ENCODE results near the gene UPK1A. TPM values are rescaled to one million over a fixed set of nuclear protein-coding genes. Genes with fewer than 3 reads are reported as not detected.

Gene UPK1A
- polyA plus RNA-seq, 1 donor from 2014 or later: not detected

- H2AFZ ChIP-seq (ENCODE audit: low read depth, low read length): no peak overlapping the region
- no peak overlapping the region for H3K4me2 ChIP-seq (ENCODE audit: low read length)
- H4K20me1 ChIP-seq (ENCODE audit: insufficient read depth): no peaks in the 10 kb centered on the region
- H3K4me3 ChIP-seq (ENCODE audit: low read length): no peak overlapping the region
- no peak overlapping the region for H3K9ac ChIP-seq (ENCODE audit: low read length)
- no peak overlapping the region for H3K27ac ChIP-seq (ENCODE audit: low read length)
- no peaks in the 10 kb centered on the region for H3K27me3 ChIP-seq (ENCODE audit: insufficient read depth, low read depth, low read length)
- no peaks in the 10 kb centered on the region for H3K79me2 ChIP-seq (replicated peaks; ENCODE audit: insufficient read depth, low read length)
- H3F3A ChIP-seq (ENCODE audit: insufficient read depth, low read length, poor library complexity, severe bottlenecking): no peaks in the 10 kb centered on the region
- peaks cover 5% of the 10 kb centered on the region for H3K36me3 ChIP-seq (ENCODE audit: insufficient read depth, low read length)
- no peaks in the 10 kb centered on the region for H3K9me2 ChIP-seq (ENCODE audit: insufficient read depth, low read length)
- TF ChIP-seq TAF1 (IDR thresholded peaks at IDR 0.05; ENCODE audit: low read depth) (no peak), POLR2AphosphoS5 (IDR thresholded peaks at IDR 0.05) (no peak), SMC3 (conservative IDR thresholded peaks at IDR 0.05; ENCODE audit: poor library complexity) (no peak), RAD21 (conservative IDR thresholded peaks at IDR 0.05) (no peak), MXI1 (conservative IDR thresholded peaks at IDR 0.05; ENCODE audit: poor library complexity, severe bottlenecking) (no peak)
- TF ChIP-seq, protein P1, sequence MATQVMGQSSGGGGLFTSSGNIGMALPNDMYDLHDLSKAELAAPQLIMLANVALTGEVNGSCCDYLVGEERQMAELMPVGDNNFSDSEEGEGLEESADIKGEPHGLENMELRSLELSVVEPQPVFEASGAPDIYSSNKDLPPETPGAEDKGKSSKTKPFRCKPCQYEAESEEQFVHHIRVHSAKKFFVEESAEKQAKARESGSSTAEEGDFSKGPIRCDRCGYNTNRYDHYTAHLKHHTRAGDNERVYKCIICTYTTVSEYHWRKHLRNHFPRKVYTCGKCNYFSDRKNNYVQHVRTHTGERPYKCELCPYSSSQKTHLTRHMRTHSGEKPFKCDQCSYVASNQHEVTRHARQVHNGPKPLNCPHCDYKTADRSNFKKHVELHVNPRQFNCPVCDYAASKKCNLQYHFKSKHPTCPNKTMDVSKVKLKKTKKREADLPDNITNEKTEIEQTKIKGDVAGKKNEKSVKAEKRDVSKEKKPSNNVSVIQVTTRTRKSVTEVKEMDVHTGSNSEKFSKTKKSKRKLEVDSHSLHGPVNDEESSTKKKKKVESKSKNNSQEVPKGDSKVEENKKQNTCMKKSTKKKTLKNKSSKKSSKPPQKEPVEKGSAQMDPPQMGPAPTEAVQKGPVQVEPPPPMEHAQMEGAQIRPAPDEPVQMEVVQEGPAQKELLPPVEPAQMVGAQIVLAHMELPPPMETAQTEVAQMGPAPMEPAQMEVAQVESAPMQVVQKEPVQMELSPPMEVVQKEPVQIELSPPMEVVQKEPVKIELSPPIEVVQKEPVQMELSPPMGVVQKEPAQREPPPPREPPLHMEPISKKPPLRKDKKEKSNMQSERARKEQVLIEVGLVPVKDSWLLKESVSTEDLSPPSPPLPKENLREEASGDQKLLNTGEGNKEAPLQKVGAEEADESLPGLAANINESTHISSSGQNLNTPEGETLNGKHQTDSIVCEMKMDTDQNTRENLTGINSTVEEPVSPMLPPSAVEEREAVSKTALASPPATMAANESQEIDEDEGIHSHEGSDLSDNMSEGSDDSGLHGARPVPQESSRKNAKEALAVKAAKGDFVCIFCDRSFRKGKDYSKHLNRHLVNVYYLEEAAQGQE (IDR thresholded peaks at IDR 0.05; ENCODE audit: borderline replicate concordance): no peak
- no peaks in the 10 kb centered on the region for H3K9me3 ChIP-seq (ENCODE audit: low read length)
Observed at GRCh38 chr19:35656700-35657099, 9.6 kb upstream of the UPK1A start.

- no peaks in the 10 kb centered on the region for H3F3A ChIP-seq (ENCODE audit: insufficient read depth, low read length, poor library complexity, severe bottlenecking)
- no peak overlapping the region for H3K4me3 ChIP-seq (ENCODE audit: low read length)
- no peaks in the 10 kb centered on the region for H4K20me1 ChIP-seq (ENCODE audit: insufficient read depth)
- no peak overlapping the region for H2AFZ ChIP-seq (ENCODE audit: low read depth, low read length)
- no peak overlapping the region for H3K9ac ChIP-seq (ENCODE audit: low read length)
- H3K9me3 ChIP-seq (ENCODE audit: low read length): no peaks in the 10 kb centered on the region
- no peaks in the 10 kb centered on the region for H3K79me2 ChIP-seq (replicated peaks; ENCODE audit: insufficient read depth, low read length)
- no peak for TF ChIP-seq CTCF (IDR thresholded peaks at IDR 0.05; ENCODE audit: poor library complexity, severe bottlenecking)
- TF ChIP-seq TAF1 (IDR thresholded peaks at IDR 0.05; ENCODE audit: low read depth): no peak
- no peak for TF ChIP-seq POLR2AphosphoS5 (IDR thresholded peaks at IDR 0.05)
- TF ChIP-seq MXI1 (conservative IDR thresholded peaks at IDR 0.05; ENCODE audit: poor library complexity, severe bottlenecking): no peak
- no peak overlapping the region for H3K4me2 ChIP-seq (ENCODE audit: low read length)
- H3K9me2 ChIP-seq (ENCODE audit: insufficient read depth, low read length): no peaks in the 10 kb centered on the region
- H3K27me3 ChIP-seq (ENCODE audit: insufficient read depth, low read depth, low read length): no peaks in the 10 kb centered on the region
- peaks cover 5% of the 10 kb centered on the region for H3K36me3 ChIP-seq (ENCODE audit: insufficient read depth, low read length)
- no peak overlapping the region for H3K27ac ChIP-seq (ENCODE audit: low read length)
Observed at GRCh38 chr19:35657904-35658700, 8.2 kb upstream of the UPK1A start.

DNA sequence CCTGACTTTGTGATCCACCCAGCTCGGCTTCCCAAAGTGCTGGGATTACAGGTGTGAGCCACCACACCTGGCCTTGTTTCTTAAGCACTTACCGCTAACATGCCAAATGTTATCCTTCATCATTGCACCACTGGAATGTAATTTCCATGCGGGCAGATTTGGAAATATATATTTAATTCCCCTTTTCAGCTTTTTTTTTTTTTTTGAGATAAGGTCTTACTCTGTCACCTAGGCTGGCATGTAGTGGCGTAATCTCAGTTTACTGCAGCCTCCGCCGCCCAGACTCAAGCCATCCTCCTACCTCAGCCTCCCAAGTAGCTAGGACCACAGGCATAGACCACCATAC, 4.3 kb upstream of the UPK1A start:
- Histone ChIP-seq H3K36me3 (ENCODE audit: insufficient read depth, low read length) (no peaks in the 10 kb centered on the region), H3K4me3 (ENCODE audit: low read length) (no peak overlapping the region)
- TF ChIP-seq SMC3 (conservative IDR thresholded peaks at IDR 0.05; ENCODE audit: poor library complexity): no peak
- TF ChIP-seq, protein P1 (IDR thresholded peaks at IDR 0.05; ENCODE audit: borderline replicate concordance): no peak
- TF ChIP-seq TAF1 (IDR thresholded peaks at IDR 0.05; ENCODE audit: low read depth): no peak
- TF ChIP-seq EP300 (conservative IDR thresholded peaks at IDR 0.05; ENCODE audit: poor library complexity, severe bottlenecking): no peak
- TF ChIP-seq CTCF (IDR thresholded peaks at IDR 0.05; ENCODE audit: poor library complexity, severe bottlenecking): no peak
- no peak for TF ChIP-seq RAD21 (conservative IDR thresholded peaks at IDR 0.05)
- TF ChIP-seq POLR2AphosphoS5 (IDR thresholded peaks at IDR 0.05): no peak
- TF ChIP-seq MXI1 (conservative IDR thresholded peaks at IDR 0.05; ENCODE audit: poor library complexity, severe bottlenecking): no peak
- TF ChIP-seq EZH2 (IDR thresholded peaks at IDR 0.05; ENCODE audit: borderline replicate concordance, insufficient read depth, low read length, poor library complexity, severe bottlenecking): no peak

More for the DNA sequence above, 4.3 kb upstream of the UPK1A start:
- no peaks in the 10 kb centered on the region for H3F3A ChIP-seq (ENCODE audit: insufficient read depth, low read length, poor library complexity, severe bottlenecking)
- no peaks in the 10 kb centered on the region for H3K79me2 ChIP-seq (replicated peaks; ENCODE audit: insufficient read depth, low read length)
- H3K27me3 ChIP-seq (ENCODE audit: insufficient read depth, low read depth, low read length): no peaks in the 10 kb centered on the region
- H3K9ac ChIP-seq (ENCODE audit: low read length): no peak overlapping the region
- H3K9me2 ChIP-seq (ENCODE audit: insufficient read depth, low read length): no peaks in the 10 kb centered on the region
- no peaks in the 10 kb centered on the region for H4K20me1 ChIP-seq (ENCODE audit: insufficient read depth)
- no peak overlapping the region for H3K4me2 ChIP-seq (ENCODE audit: low read length)
- H3K9me3 ChIP-seq (ENCODE audit: low read length): no peaks in the 10 kb centered on the region
- no peak overlapping the region for H2AFZ ChIP-seq (ENCODE audit: low read depth, low read length)
- no peak overlapping the region for H3K27ac ChIP-seq (ENCODE audit: low read length)

All from neural cell (in vitro differentiated cells).